Astrocyte of the cerebellum (primary cell): ENCODE data around the gene DPP10.

Source experiments
- DNase-seq: peaks from one replicate; pipeline ENCODE4 v3.0.0-alpha.2; 2011; ENCODE audit warnings: low read depth
- H3K4me3 ChIP-seq: 2 replicates; pipeline ENCODE4 v1.5.1; 2011; ENCODE audit warnings: mild to moderate bottlenecking, low read depth, low read length, moderate library complexity
- CTCF ChIP-seq: IDR thresholded peaks from 2 replicates; pipeline ENCODE4 v1.5.1; 2012; ENCODE audit warnings: low read length, low read depth, moderate library complexity, mild to moderate bottlenecking; ENCODE audit errors: missing control alignments
- in situ Hi-C: cut with HindIII; loops from 2 replicates; pipeline ENCODE4 v1.10.0; 2017; ENCODE audit warnings: low sequenced_read_pairs

DPP10 gene

GRCh38 chr2:114709936-114710850, 267.8 kb downstream of the DPP10 start:
- no peak for TF ChIP-seq CTCF

DNA sequence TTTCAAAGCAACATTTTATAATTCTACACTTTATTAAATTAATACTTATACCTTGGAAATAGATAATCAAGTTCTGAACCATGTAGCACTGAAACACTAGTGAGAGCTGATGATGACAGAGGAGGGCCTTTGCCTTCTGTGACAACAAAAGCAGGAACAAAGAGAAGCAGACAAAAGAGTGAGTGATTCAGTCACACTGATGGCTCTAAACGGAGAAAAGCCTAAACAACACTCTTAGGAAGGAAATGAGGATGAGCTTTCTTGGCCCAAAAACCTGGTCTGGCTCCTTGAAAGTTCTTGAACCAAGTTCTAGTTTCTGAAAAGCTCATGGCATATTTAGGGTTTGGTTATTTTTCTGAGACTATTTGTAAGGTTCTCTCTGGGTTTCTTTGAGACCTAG, 271.9 kb downstream of the DPP10 start:
- TF ChIP-seq CTCF, result no peak
- DNase-seq, result no peak
- in situ Hi-C loops, result no loop called here
- H3K4me3 ChIP-seq, result no peak overlapping the region

More at GRCh38 chr2:114709936-114710850, 267.8 kb downstream of the DPP10 start:
- in situ Hi-C loops, result no loop called here
- H3K4me3 ChIP-seq, result no peak overlapping the region
- no peak for DNase-seq

DNA sequence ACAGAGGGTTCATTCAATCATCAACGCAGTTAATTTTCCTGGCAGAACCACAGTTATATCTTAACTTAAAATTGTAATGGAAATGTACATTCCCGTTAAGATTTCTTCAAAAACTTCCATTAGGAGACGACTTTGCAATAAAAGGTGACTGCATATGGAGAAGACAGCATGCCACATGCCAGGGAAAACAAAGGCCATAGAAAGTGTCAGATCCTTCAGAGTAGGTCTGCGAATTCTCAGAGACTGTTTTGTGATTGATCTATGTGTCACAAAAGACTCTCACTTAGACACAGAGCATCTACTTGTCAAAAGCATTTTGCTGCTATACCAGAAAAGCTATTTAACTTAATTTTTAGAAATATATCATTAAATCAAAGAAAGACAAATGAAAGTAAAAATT, 274.6 kb downstream of the DPP10 start:
- in situ Hi-C loops, result no loop called here
- TF ChIP-seq CTCF, result no peak
- DNase-seq, result no peak
- H3K4me3 ChIP-seq, result no peak overlapping the region

DNA sequence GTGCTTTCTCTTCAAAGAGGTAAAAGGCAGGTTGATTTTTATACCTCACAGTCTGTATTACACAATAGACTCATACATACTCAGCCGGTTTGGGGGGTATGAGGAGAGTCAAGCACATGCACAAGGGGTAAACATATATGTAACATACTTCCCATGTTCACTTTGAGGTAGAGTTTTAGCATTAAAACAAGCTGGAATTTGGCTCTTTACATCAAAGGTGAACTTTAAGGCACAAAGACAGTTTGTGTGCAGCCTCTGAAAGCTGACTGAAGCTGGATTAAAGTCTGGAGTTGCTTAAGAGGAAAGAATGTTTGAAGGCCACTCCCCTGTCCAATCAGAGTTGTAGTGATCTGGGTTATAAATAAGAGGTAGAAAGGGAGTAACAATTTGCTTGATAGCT, 282.0 kb downstream of the DPP10 start:
- DNase-seq, result no peak
- in situ Hi-C loops, result no loop called here
- no peak overlapping the region for H3K4me3 ChIP-seq
- no peak for TF ChIP-seq CTCF

GRCh38 chr2:114727012-114727411, 284.6 kb downstream of the DPP10 start:
- no peak for DNase-seq
- in situ Hi-C loops, result no loop called here
- H3K4me3 ChIP-seq, result no peak overlapping the region
- no peak for TF ChIP-seq CTCF

GRCh38 chr2:114728372-114728771, 285.9 kb downstream of the DPP10 start:
- no peak overlapping the region for H3K4me3 ChIP-seq
- in situ Hi-C loops, result no loop called here
- TF ChIP-seq CTCF, result no peak
- no peak for DNase-seq
